HCT116 (cell line): ENCODE results near the gene NOTCH1. TPM values are rescaled to one million over a fixed set of nuclear protein-coding genes. Genes with fewer than 3 reads are reported as not detected.

Source experiments
- ATAC-seq: fragments of 200-7000 bp; cut with Tn5 transposase; 2 replicates; pipeline ENCODE4 v1.9.1; 2020; ENCODE audit warnings: mild to moderate bottlenecking, moderate library complexity
- BruUV-seq: library from RNA; stranded (reverse); fragments of 400-500 nt; replicated peaks from 2 replicates; lab custom pipeline; 2021; lab: Mats Ljungman, UMichigan
- CTCF ChIA-PET: fragments of 300-600 bp; sonication (Branson Sonifier 250); formaldehyde crosslinking; loops from one replicate; lab custom pipeline; 2021; ENCODE audit warnings: antibody characterized with exemption; lab: Charles Lee
- POLR2A ChIA-PET: fragments of 300-600, 350-600 bp; sonication (Branson Sonifier 250); formaldehyde crosslinking; loops from one replicate; lab custom pipeline; 2021; ENCODE audit warnings: antibody characterized with exemption; lab: Charles Lee
- RAD21 ChIA-PET, 2 experiments: fragments of 300-600 bp; sonication (Branson Sonifier 250); formaldehyde crosslinking; loops; one replicate each; lab custom pipeline; 2023; ENCODE audit warnings: low total read pairs in 2 of 2; ENCODE audit not compliant: uncharacterized antibody in 2 of 2, unreplicated experiment in 2 of 2, low non-redundant PET in 1 of 2; lab: Charles Lee
- DNase-seq: peaks from one replicate; pipeline ENCODE4 v3.0.0-alpha.2; 2010; ENCODE audit warnings: low read depth, low spot score
- H2AFZ ChIP-seq: fragments of 200-600 bp; shearing (Covaris generic), sonication (generic); 2 replicates; pipeline ENCODE4 v1.6.1; 2017; ENCODE audit warnings: low read depth, mixed run types, mixed read lengths, antibody characterized with exemption, low read length; ENCODE audit not compliant: poor library complexity, severe bottlenecking
- H3K27ac ChIP-seq: 2 replicates; pipeline ENCODE4 v1.5.1; 2012; ENCODE audit warnings: low read depth, low read length
- H3K27me3 ChIP-seq: fragments of 200-600 bp; sonication (generic); 2 replicates; pipeline ENCODE4 v1.6.1; 2016; ENCODE audit warnings: mixed run types, low read length, mixed read lengths; ENCODE audit not compliant: insufficient read depth
- H3K36me3 ChIP-seq, 2 experiments: fragments of 200-500 bp in 1 of 2; fragments of 200-600 bp in 1 of 2; sonication (Bioruptor generic) in 1 of 2; sonication (generic) in 1 of 2; 2 replicates each; pipeline versions ENCODE4 v1.5.1 to v1.6.1; 2014 to 2016; ENCODE audit warnings: low read length in 2 of 2, inconsistent platforms in 1 of 2, mixed read lengths in 1 of 2, mixed run types in 1 of 2; ENCODE audit not compliant: insufficient read depth in 2 of 2, control insufficient read depth in 1 of 2
- H3K4me1 ChIP-seq, 2 experiments: fragments of 200-600 bp in 1 of 2; sonication (generic) in 1 of 2; 2 replicates each; pipeline versions ENCODE4 v1.5.1 to v1.6.1; 2012 to 2017; ENCODE audit warnings: low read length in 2 of 2, inconsistent platforms in 1 of 2, mild to moderate bottlenecking in 1 of 2, mixed read lengths in 1 of 2, mixed run types in 1 of 2, moderate library complexity in 1 of 2; ENCODE audit not compliant: insufficient read depth in 2 of 2, control insufficient read depth in 1 of 2
- H3K4me2 ChIP-seq: fragments of 200-600 bp; sonication (generic); 2 replicates; pipeline ENCODE4 v1.6.1; 2017; ENCODE audit warnings: mixed run types, low read length, mixed read lengths
- H3K4me3 ChIP-seq, 2 experiments: fragments of 200-600 bp in 1 of 2; sonication (generic) in 1 of 2; replicated peaks in 1 of 2; 2 replicates each; pipeline ENCODE4 v1.5.1; 2011 to 2016; ENCODE audit warnings: low read length in 2 of 2, control low read depth in 1 of 2, low read depth in 1 of 2, mild to moderate bottlenecking in 1 of 2, mixed read lengths in 1 of 2, mixed run types in 1 of 2
- H3K79me2 ChIP-seq: fragments of 200-600 bp; sonication (generic); 2 replicates; pipeline ENCODE4 v1.6.1; 2017; ENCODE audit warnings: mild to moderate bottlenecking, mixed run types, low read length, moderate library complexity, mixed read lengths; ENCODE audit not compliant: insufficient read depth
- H3K9ac ChIP-seq: fragments of 200-600 bp; sonication (generic); 2 replicates; pipeline ENCODE4 v1.6.1; 2016; ENCODE audit warnings: low read length, mixed read lengths
- H3K9me2 ChIP-seq: fragments of 200-600 bp; sonication (generic), shearing (Covaris generic); 2 replicates; pipeline ENCODE4 v1.6.1; 2017; ENCODE audit warnings: mixed run types, mild to moderate bottlenecking, moderate library complexity; ENCODE audit not compliant: insufficient read depth
- H3K9me3 ChIP-seq, 2 experiments: fragments of 200-500 bp in 1 of 2; fragments of 200-600 bp in 1 of 2; sonication (Bioruptor generic) in 1 of 2; sonication (generic) in 1 of 2; 2 replicates each; pipeline ENCODE4 v1.6.1; 2014 to 2017; ENCODE audit warnings: low read length in 2 of 2, mixed read lengths in 2 of 2, inconsistent platforms in 1 of 2, low read depth in 1 of 2, mild to moderate bottlenecking in 1 of 2, mixed run types in 1 of 2, moderate library complexity in 1 of 2; ENCODE audit not compliant: control insufficient read depth in 1 of 2, insufficient read depth in 1 of 2
- H4K20me1 ChIP-seq: fragments of 200-600 bp; sonication (generic), shearing (Covaris generic); 2 replicates; pipeline ENCODE4 v1.6.1; 2017; ENCODE audit warnings: mixed run types, mild to moderate bottlenecking, moderate library complexity; ENCODE audit not compliant: insufficient read depth
- ATF3 ChIP-seq: IDR thresholded peaks from 2 replicates; pipeline ENCODE4 v1.6.1; 2012
- CBX3 ChIP-seq: IDR thresholded peaks from 2 replicates; pipeline ENCODE4 v1.6.1; 2012; ENCODE audit warnings: low read depth
- CEBPB ChIP-seq: IDR thresholded peaks from 2 replicates; pipeline ENCODE4 v1.6.1; 2012; ENCODE audit warnings: low read depth
- CTCF ChIP-seq, 3 experiments: fragments of 200-600 bp in 1 of 3; sonication (generic) in 1 of 3; IDR thresholded peaks in 2 of 3; conservative IDR thresholded peaks in 1 of 3; 2 replicates each; pipeline ENCODE4 v1.5.1; 2012 to 2017; ENCODE audit warnings: low read depth in 2 of 3, low read length in 2 of 3, antibody characterized with exemption in 1 of 3, borderline replicate concordance in 1 of 3, control low read depth in 1 of 3, mild to moderate bottlenecking in 1 of 3, mixed read lengths in 1 of 3, mixed run types in 1 of 3, moderate library complexity in 1 of 3; ENCODE audit not compliant: insufficient read depth in 1 of 3
- EGR1 ChIP-seq: IDR thresholded peaks from 2 replicates; pipeline ENCODE4 v1.6.1; 2012; ENCODE audit warnings: low read depth
- ELF1 ChIP-seq: IDR thresholded peaks from 2 replicates; pipeline ENCODE4 v1.6.1; 2012; ENCODE audit warnings: low read depth, borderline replicate concordance
- EZH2phosphoT487 ChIP-seq: fragments of 200-600 bp; IDR thresholded peaks from 2 replicates; pipeline ENCODE4 v1.6.1; 2018; ENCODE audit warnings: antibody characterized with exemption, borderline replicate concordance
- FOSL1 ChIP-seq: IDR thresholded peaks from 2 replicates; pipeline ENCODE4 v1.6.1; 2012; ENCODE audit warnings: low read depth
- JUND ChIP-seq: IDR thresholded peaks from 2 replicates; pipeline ENCODE4 v1.6.1; 2012
- MAX ChIP-seq: IDR thresholded peaks from 2 replicates; pipeline ENCODE4 v1.6.1; 2012
- POLR2A ChIP-seq: IDR thresholded peaks from 2 replicates; pipeline ENCODE4 v1.7.0; 2011; ENCODE audit warnings: borderline replicate concordance; ENCODE audit not compliant: insufficient read depth, insufficient read length; ENCODE audit errors: extremely low read depth
- POLR2AphosphoS5 ChIP-seq: IDR thresholded peaks from 2 replicates; pipeline ENCODE4 v1.6.1; 2011; ENCODE audit warnings: mild to moderate bottlenecking, low read depth, low read length, moderate library complexity
- RAD21 ChIP-seq: IDR thresholded peaks from 2 replicates; pipeline ENCODE4 v1.6.1; 2012; ENCODE audit warnings: low read depth, mild to moderate bottlenecking
- REST ChIP-seq: IDR thresholded peaks from 2 replicates; pipeline ENCODE4 v1.6.1; 2012; ENCODE audit warnings: low read depth
- SIN3A ChIP-seq: IDR thresholded peaks from 2 replicates; pipeline ENCODE4 v1.6.1; 2012; ENCODE audit warnings: low read depth
- SP1 ChIP-seq: IDR thresholded peaks from 2 replicates; pipeline ENCODE4 v1.6.1; 2012; ENCODE audit warnings: low read depth
- SRF ChIP-seq: IDR thresholded peaks from 2 replicates; pipeline ENCODE4 v1.6.1; 2012; ENCODE audit warnings: low read depth
- TCF7L2 ChIP-seq: IDR thresholded peaks from 2 replicates; pipeline ENCODE4 v1.7.0; 2011; ENCODE audit warnings: borderline replicate concordance, inconsistent platforms; ENCODE audit not compliant: insufficient read depth, insufficient read length; ENCODE audit errors: extremely low read depth
- YY1 ChIP-seq: IDR thresholded peaks from 2 replicates; pipeline ENCODE4 v1.6.1; 2011; ENCODE audit warnings: low read length, low read depth, moderate library complexity, mild to moderate bottlenecking; ENCODE audit not compliant: insufficient replicate concordance; ENCODE audit errors: extremely low read depth
- ZFX ChIP-seq: fragments of 450-650 bp; IDR thresholded peaks from 2 replicates; pipeline ENCODE4 v1.6.1; 2017
- intact Hi-C: fragments of 100-400 bp; cut with micrococcal nuclease; formaldehyde crosslinking; loops from 2 replicates; pipeline ENCODE4 v1.10.0; 2022
- total RNA-seq: library from RNA; stranded (reverse); gene quantifications from one replicate; pipeline ENCODE4 v1.2.1, GENCODE V29; 2021; ENCODE audit not compliant: unreplicated experiment

The NOTCH1 gene
- total RNA-seq, 1 experiment from 2014 or later = 36.2 TPM

GRCh38 chr9:136487672-136488071 is 58.2 kb downstream of the NOTCH1 start:
- intact Hi-C loops = loop anchor here (1.0 to 5.0 kb wide), 3 partner anchors 50 to 144 kb away; no protein-coding TSS in a partner anchor
- Histone ChIP-seq H3K9me3 (no peaks in the 10 kb centered on the region), H3K79me2 (peaks cover under 1% of the 10 kb centered on the region; the same call in 1 of the 2 replicates), H3K9me2 (no peaks in the 10 kb centered on the region), H3K27ac (no peak overlapping the region), H3K36me3 (no peaks in the 10 kb centered on the region), H2AFZ (no peak overlapping the region), H3K4me1 (peaks cover 5 to 24% of the 10 kb centered on the region in 2 experiments), H3K4me3 (no peak overlapping the region), H4K20me1 (no peaks in the 10 kb centered on the region), H3K9ac (no peak overlapping the region), H3K27me3 (no peaks in the 10 kb centered on the region), H3K4me2 (no peak overlapping the region)
- TF ChIP-seq SRF (no peak), FOSL1 (no peak), RAD21 (no peak), POLR2A (no peak), CTCF (IDR thresholded peaks at IDR 0.05 in 2 of 3, conservative IDR thresholded peaks at IDR 0.05 in 1 of 3; ENCODE audit: borderline replicate concordance in 1 of 3, insufficient read depth in 1 of 3, low read depth in 2 of 3, low read length in 2 of 3) (no peak), POLR2AphosphoS5 (no peak), ATF3 (no peak), SP1 (no peak), REST (no peak), CBX3 (no peak), TCF7L2 (no peak), EZH2phosphoT487 (no peak), JUND (no peak), YY1 (no peak), ZFX (no peak), CEBPB (no peak), MAX (no peak), SIN3A (no peak), ELF1 (no peak), EGR1 (no peak)
- BruUV-seq = no TSS peak
- RAD21 ChIA-PET = interaction anchor here (1.1 to 1.7 kb wide), 4 partner anchors 138 to 144 kb away, joined by 3 to 9 read pairs (median 4); no protein-coding TSS in a partner anchor
- ATAC-seq = no peak
- POLR2A ChIA-PET = interaction anchor here (0.5 kb wide), 1 partner anchor 101 kb away, joined by 4 read pairs; no protein-coding TSS in a partner anchor
- CTCF ChIA-PET = interaction anchor here (0.8 to 7.3 kb wide), 3 partner anchors 139 to 147 kb away, joined by 3 to 108 read pairs (median 21); no protein-coding TSS in a partner anchor
- no peak for DNase-seq
